Caco-2 (cell line): ENCODE measurements around the gene BATF3. TPM values are rescaled to one million over a fixed set of nuclear protein-coding genes. Genes with fewer than 3 reads are reported as not detected.
A peak's percentile ranks its signal among the peaks of the same experiment; 100 is the strongest.

Experiments used
- BruUV-seq: library from RNA; stranded (reverse); fragments of 400-500 nt; replicated peaks from 2 replicates; lab custom pipeline; 2021; lab: Mats Ljungman, UMichigan
- CTCF ChIA-PET: fragments of 300-600 bp; sonication (Branson Sonifier 250); formaldehyde crosslinking; loops from one replicate; lab custom pipeline; 2022; ENCODE audit warnings: antibody characterized with exemption; lab: Charles Lee
- POLR2A ChIA-PET: fragments of 300-600 bp; sonication (Branson Sonifier 250); formaldehyde crosslinking; loops from one replicate; lab custom pipeline; 2022; ENCODE audit warnings: antibody characterized with exemption; lab: Charles Lee
- DNase-seq, 2 experiments: peaks; one replicate each; pipeline versions ENCODE4 v3.0.0 to v3.0.0-alpha.2; 2020 to 2022
- H3K27me3 ChIP-seq: replicated peaks from 2 replicates; pipeline ENCODE4 v1.6.0; 2011; ENCODE audit warnings: low read length; ENCODE audit not compliant: control insufficient read depth, insufficient read depth
- H3K36me3 ChIP-seq: 2 replicates; pipeline ENCODE4 v1.5.1; 2011; ENCODE audit warnings: low read length; ENCODE audit not compliant: control insufficient read depth, insufficient read depth
- H3K4me1 ChIP-seq: fragments of 250-450 bp; sonication (Bioruptor Pico); 2 replicates; pipeline ENCODE4 v1.5.1; 2020; ENCODE audit warnings: mild to moderate bottlenecking
- H3K4me3 ChIP-seq: 2 replicates; pipeline ENCODE4 v1.5.1; 2011; ENCODE audit warnings: low read depth, mild to moderate bottlenecking, control low read depth, low read length
- H3K9me3 ChIP-seq: fragments of 250-450 bp; sonication (Bioruptor Pico); 2 replicates; pipeline ENCODE4 v1.5.1; 2020; ENCODE audit warnings: mild to moderate bottlenecking, moderate library complexity
- H3K27ac Mint-ChIP-seq: one replicate; pipeline ENCODE4 v1.8.0; 2022; ENCODE audit warnings: mixed read lengths; ENCODE audit not compliant: unreplicated experiment
- H3K27me3 Mint-ChIP-seq: one replicate; pipeline ENCODE4 v1.8.0; 2022; ENCODE audit warnings: mixed read lengths; ENCODE audit not compliant: insufficient read depth, unreplicated experiment
- H3K36me3 Mint-ChIP-seq: one replicate; pipeline ENCODE4 v1.8.0; 2022; ENCODE audit warnings: mild to moderate bottlenecking, mixed read lengths; ENCODE audit not compliant: insufficient read depth, unreplicated experiment
- H3K4me1 Mint-ChIP-seq: one replicate; pipeline ENCODE4 v1.8.0; 2022; ENCODE audit warnings: low read depth, mixed read lengths; ENCODE audit not compliant: unreplicated experiment
- H3K4me3 Mint-ChIP-seq: one replicate; pipeline ENCODE4 v1.8.0; 2022; ENCODE audit warnings: mild to moderate bottlenecking, moderate library complexity, mixed read lengths; ENCODE audit not compliant: unreplicated experiment
- H3K9me3 Mint-ChIP-seq: one replicate; pipeline ENCODE4 v1.8.0; 2022; ENCODE audit warnings: mixed read lengths; ENCODE audit not compliant: unreplicated experiment
- intact Hi-C: fragments of 100-400 bp; cut with micrococcal nuclease; formaldehyde crosslinking; loops from one replicate; pipeline ENCODE4 v1.10.0; 2022; ENCODE audit not compliant: unreplicated experiment
- total RNA-seq: library from RNA; stranded (reverse); gene quantifications from 2 replicates; pipeline ENCODE4 v1.2.3, GENCODE V29; 2022
- TF ChIP-seq, protein P1 (sequence below), 2 experiments: fragments of 200-600 bp in 1 of 2; IDR thresholded peaks; 1 replicate in 1 of 2; 2 replicates in 1 of 2; pipeline versions ENCODE4 v1.5.1 to v1.8.0; 2011 to 2022; ENCODE audit warnings: antibody characterized with exemption in 1 of 2, control low read depth in 1 of 2, inconsistent platforms in 1 of 2, low read depth in 1 of 2, low read length in 1 of 2, mild to moderate bottlenecking in 1 of 2, moderate library complexity in 1 of 2; ENCODE audit not compliant: insufficient read depth in 1 of 2, severe bottlenecking in 1 of 2, unreplicated experiment in 1 of 2

Gene BATF3
- total RNA-seq, 1 experiment from 2014 or later, result 0.23 TPM

DNA sequence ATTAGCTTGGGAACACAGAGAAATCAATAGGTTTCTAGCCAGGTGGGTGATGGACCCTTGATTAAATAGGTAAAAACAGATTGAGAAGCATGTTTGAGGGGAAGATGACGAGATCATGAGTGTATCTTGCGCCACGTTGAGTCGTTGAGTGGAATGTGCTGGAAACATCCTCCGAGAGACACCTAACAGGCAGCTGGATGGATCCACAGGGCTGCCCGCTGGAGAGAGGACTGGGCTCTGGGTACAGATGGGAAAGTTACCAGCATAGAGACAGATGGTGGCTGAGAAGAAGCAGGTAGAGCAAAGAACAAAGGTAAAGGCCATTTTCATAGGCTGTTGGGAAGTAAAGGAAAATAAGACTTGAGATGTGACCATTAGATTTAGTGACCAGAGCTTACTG, 15.6 kb downstream of the BATF3 start:
- no peak overlapping the region for H3K4me3 Mint-ChIP-seq
- no peak overlapping the region for H3K27ac Mint-ChIP-seq
- intact Hi-C loops, result no loop called here
- H3K9me3 Mint-ChIP-seq, result no peaks in the 10 kb centered on the region
- Histone ChIP-seq H3K4me3 (no peak overlapping the region), H3K4me1 (no peaks in the 10 kb centered on the region), H3K36me3 (no peaks in the 10 kb centered on the region), H3K27me3 (no peaks in the 10 kb centered on the region), H3K9me3 (no peaks in the 10 kb centered on the region)
- CTCF ChIA-PET, result no interaction called here
- POLR2A ChIA-PET, result no interaction called here
- H3K27me3 Mint-ChIP-seq, result peaks cover 20% of the 10 kb centered on the region
- H3K4me1 Mint-ChIP-seq, result peaks cover 15% of the 10 kb centered on the region
- BruUV-seq, result no TSS peak
- no peak for DNase-seq
- TF ChIP-seq, protein P1, sequence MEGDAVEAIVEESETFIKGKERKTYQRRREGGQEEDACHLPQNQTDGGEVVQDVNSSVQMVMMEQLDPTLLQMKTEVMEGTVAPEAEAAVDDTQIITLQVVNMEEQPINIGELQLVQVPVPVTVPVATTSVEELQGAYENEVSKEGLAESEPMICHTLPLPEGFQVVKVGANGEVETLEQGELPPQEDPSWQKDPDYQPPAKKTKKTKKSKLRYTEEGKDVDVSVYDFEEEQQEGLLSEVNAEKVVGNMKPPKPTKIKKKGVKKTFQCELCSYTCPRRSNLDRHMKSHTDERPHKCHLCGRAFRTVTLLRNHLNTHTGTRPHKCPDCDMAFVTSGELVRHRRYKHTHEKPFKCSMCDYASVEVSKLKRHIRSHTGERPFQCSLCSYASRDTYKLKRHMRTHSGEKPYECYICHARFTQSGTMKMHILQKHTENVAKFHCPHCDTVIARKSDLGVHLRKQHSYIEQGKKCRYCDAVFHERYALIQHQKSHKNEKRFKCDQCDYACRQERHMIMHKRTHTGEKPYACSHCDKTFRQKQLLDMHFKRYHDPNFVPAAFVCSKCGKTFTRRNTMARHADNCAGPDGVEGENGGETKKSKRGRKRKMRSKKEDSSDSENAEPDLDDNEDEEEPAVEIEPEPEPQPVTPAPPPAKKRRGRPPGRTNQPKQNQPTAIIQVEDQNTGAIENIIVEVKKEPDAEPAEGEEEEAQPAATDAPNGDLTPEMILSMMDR (IDR thresholded peaks at IDR 0.05; ENCODE audit: insufficient read depth in 1 of 2, low read depth in 1 of 2, low read length in 1 of 2, severe bottlenecking in 1 of 2, unreplicated experiment in 1 of 2), result no peak
- no peaks in the 10 kb centered on the region for H3K36me3 Mint-ChIP-seq

DNA sequence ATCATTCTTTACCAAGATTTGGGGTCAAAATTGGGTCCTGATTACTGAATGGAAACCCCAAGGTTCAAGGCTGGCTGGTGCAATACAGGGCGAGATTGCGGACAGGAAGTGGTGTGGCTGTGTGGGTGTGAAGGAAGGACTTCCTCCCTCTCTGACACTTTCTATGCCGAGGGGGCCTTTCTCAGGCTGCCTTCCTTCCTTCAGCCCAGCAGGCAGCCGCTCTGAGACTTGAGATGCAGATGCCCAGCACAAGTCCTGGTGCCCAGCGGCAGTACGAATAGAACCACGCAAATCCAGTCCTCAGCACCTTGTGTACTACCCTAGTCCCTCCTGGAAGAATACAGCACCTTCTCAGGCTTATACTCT, 16.3 kb downstream of the BATF3 start:
- H3K27ac Mint-ChIP-seq, result no peak overlapping the region
- POLR2A ChIA-PET, result no interaction called here
- BruUV-seq, result no TSS peak

GRCh38 chr1:212680680-212681389, 18.8 kb downstream of the BATF3 start:
- Histone ChIP-seq H3K27me3 (no peaks in the 10 kb centered on the region), H3K4me3 (no peak overlapping the region), H3K4me1 (no peaks in the 10 kb centered on the region), H3K36me3 (no peaks in the 10 kb centered on the region), H3K9me3 (no peaks in the 10 kb centered on the region)
- intact Hi-C loops, result no loop called here
- Mint-ChIP-seq H3K4me3 (no peak overlapping the region), H3K36me3 (no peaks in the 10 kb centered on the region), H3K9me3 (no peaks in the 10 kb centered on the region), H3K27ac (no peak overlapping the region), H3K27me3 (peaks cover 25% of the 10 kb centered on the region), H3K4me1 (peaks cover 15% of the 10 kb centered on the region)
- ChIA-PET POLR2A (no interaction called here), CTCF (interaction anchor here (0.5 kb wide), 1 partner anchor 72 kb away, joined by 3 read pairs; the partner anchor contains the start of gene ATF3)
- BruUV-seq, result no TSS peak
- TF ChIP-seq, protein P1 (IDR thresholded peaks at IDR 0.05; ENCODE audit: insufficient read depth in 1 of 2, low read depth in 1 of 2, low read length in 1 of 2, severe bottlenecking in 1 of 2, unreplicated experiment in 1 of 2), result no peak
- peak in 1 of 2 experiments; percentile 31 for DNase-seq

More for the DNA sequence above, 16.3 kb downstream of the BATF3 start:
- CTCF ChIA-PET, result no interaction called here
- TF ChIP-seq, protein P1 (IDR thresholded peaks at IDR 0.05; ENCODE audit: insufficient read depth in 1 of 2, low read depth in 1 of 2, low read length in 1 of 2, severe bottlenecking in 1 of 2, unreplicated experiment in 1 of 2), result no peak
- H3K27me3 ChIP-seq, result no peaks in the 10 kb centered on the region
- Mint-ChIP-seq H3K4me1 (peaks cover 15% of the 10 kb centered on the region), H3K27me3 (peaks cover 20% of the 10 kb centered on the region), H3K4me3 (no peak overlapping the region), H3K36me3 (no peaks in the 10 kb centered on the region), H3K9me3 (no peaks in the 10 kb centered on the region)
- H3K36me3 ChIP-seq, result no peaks in the 10 kb centered on the region
- intact Hi-C loops, result no loop called here
- no peak overlapping the region for H3K4me3 ChIP-seq
- H3K9me3 ChIP-seq, result no peaks in the 10 kb centered on the region
- no peak for DNase-seq
- H3K4me1 ChIP-seq, result no peaks in the 10 kb centered on the region
